ENCODE measurements around the gene HECTD4. TPM values are rescaled to one million over a fixed set of nuclear protein-coding genes. Genes with fewer than 3 reads are reported as not detected.
A peak's percentile ranks its signal among the peaks of the same experiment; 100 is the strongest.

The HECTD4 gene
- total and polyA plus RNA-seq, 4 experiments from 2014 or later = 0.75 to 61.3 (median 29.3) TPM

DNA sequence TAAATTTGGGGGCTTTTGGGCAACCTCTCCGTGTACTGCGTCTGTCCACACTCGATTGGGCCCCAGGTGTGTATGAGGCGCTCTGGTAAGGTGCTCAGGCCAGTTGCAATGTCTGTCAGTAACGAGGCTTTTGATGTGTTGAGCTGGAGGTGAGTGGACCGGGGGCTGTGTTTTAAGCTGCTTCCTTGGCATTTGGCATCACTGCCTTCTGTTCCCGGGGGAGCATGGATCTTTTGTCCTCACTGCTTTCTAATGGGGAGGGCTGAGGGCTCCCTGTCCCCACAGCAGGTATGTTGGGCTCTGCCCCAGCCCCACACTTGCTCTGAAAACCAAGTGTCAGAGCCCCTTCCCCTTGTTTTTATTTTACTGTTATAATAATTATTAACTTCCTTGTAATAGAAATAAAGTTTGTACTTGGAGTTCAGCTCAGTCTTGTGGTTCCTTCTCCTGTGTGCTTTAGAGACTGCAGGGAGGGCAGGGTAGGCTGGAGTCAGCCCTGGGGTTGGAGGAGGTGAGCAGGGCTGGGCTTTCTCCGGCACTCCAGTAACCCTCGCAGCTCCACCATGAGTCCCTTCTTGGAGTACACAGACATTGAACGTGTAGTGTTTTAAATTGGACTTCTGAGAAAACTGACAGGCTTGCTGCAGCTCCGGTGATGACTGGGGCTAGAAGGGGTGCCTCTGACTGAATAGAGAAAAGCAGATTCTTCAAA, 228.9 kb downstream of the HECTD4 start:
- Mint-ChIP-seq H3K27me3 (no peaks in the 10 kb centered on the region), H3K4me3 (no peak overlapping the region), H3K27ac (peak overlapping the region in 2 of 7 donors; percentile 9 to 19), H3K4me1 (peaks cover 12 to 31% (median 15%) of the 10 kb centered on the region in 4 donors), H3K9me3 (peaks cover 2 to 40% (median 29%) of the 10 kb centered on the region in 8 donors), H3K36me3 (peaks cover 74 to 81% of the 10 kb centered on the region in 2 donors)
- POLR2A ChIA-PET (ENCODE audit: partially characterized antibody) = interaction anchor here (0.9 to 1.4 kb wide), 3 partner anchors 17 to 45 kb away, joined by 3 to 5 read pairs (median 3); partner anchors contain the start of genes NAA25 and TRAFD1
- no peaks in the 10 kb centered on the region for H3K9me3 ChIP-seq (ENCODE audit: control insufficient read depth in 1 of 2, low read length in 2 of 2)
- no peak overlapping the region for H3K27ac ChIP-seq (ENCODE audit: low read depth, low read length)
- CTCF ChIA-PET (ENCODE audit: partially characterized antibody) = interaction anchor here (1.7 kb wide), 1 partner anchor 14 kb away, joined by 3 read pairs; no protein-coding TSS in a partner anchor
- H3K4me1 ChIP-seq (ENCODE audit: insufficient read depth, low read length) = peaks cover 6% of the 10 kb centered on the region
- no peak overlapping the region for H3K4me3 ChIP-seq (ENCODE audit: low read length in 2 of 2)
- intact Hi-C loops (cut with micrococcal nuclease) = no loop called here
- H3K27me3 ChIP-seq (ENCODE audit: insufficient read depth, low read length) = no peaks in the 10 kb centered on the region
- peaks cover 46% of the 10 kb centered on the region for H3K36me3 ChIP-seq (ENCODE audit: insufficient read depth, low read length)
- DNase-seq = no peak

DNA sequence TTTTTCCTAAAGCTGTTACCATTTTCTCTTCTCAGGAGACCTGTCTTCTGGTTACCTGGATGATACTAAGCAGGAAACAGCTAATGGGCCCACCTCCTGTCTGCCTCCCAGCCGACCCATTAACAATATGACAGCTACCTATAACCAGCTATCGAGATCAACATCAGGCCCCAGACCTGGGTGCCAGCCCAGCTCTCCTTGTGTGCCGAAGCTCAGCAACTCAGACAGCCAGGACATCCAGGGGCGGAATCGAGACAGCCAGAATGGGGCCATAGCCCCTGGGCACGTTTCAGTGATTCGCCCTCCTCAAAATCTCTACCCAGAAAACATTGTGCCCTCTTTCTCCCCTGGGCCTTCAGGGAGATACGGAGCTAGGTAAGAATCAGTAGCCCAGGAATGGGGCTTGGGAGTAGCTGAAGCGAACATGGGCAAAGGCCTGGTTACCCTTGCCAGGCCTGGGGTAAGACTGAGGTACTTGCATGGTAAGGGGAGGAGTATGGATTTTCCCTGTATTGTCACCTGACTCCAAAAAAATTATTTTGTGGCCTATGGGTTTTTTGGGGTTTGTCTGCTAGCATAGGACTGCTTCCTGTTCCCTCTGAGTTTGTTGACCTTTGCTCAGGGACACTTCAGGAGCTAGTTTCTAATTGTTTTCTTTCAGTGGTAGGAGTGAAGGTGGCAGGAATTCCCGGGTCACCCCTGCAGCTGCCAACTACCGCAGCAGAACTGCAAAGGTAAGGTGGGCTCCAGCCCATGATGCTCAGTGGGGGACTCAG, 230.3 kb downstream of the HECTD4 start:
- Histone ChIP-seq H3K9me3 (ENCODE audit: control insufficient read depth in 1 of 2, low read length in 2 of 2) (no peaks in the 10 kb centered on the region), H3K4me3 (ENCODE audit: low read length in 2 of 2) (no peak overlapping the region), H3K4me1 (ENCODE audit: insufficient read depth, low read length) (no peaks in the 10 kb centered on the region), H3K36me3 (ENCODE audit: insufficient read depth, low read length) (peaks cover 52% of the 10 kb centered on the region), H3K27ac (ENCODE audit: low read depth, low read length) (no peak overlapping the region), H3K27me3 (ENCODE audit: insufficient read depth, low read length) (no peaks in the 10 kb centered on the region)
- Mint-ChIP-seq H3K4me1 (peaks cover 2 to 17% (median 6%) of the 10 kb centered on the region in 4 donors), H3K36me3 (peaks cover 60 to 72% of the 10 kb centered on the region in 2 donors), H3K27ac (peak overlapping the region in 6 of 7 donors; percentile 10 to 82 (median 54)), H3K27me3 (no peaks in the 10 kb centered on the region), H3K4me3 (no peak overlapping the region), H3K9me3 (peaks cover 0 to 27% (median 16%) of the 10 kb centered on the region in 8 donors)
- CTCF ChIA-PET (ENCODE audit: partially characterized antibody) = no interaction called here
- intact Hi-C loops (cut with micrococcal nuclease) = no loop called here
- DNase-seq = no peak
- POLR2A ChIA-PET (ENCODE audit: partially characterized antibody) = interaction anchor here (1.3 to 1.4 kb wide), 2 partner anchors 26 to 44 kb away, joined by 3 to 5 read pairs; partner anchors contain the start of gene NAA25

- peaks cover 0 to 18% (median 5%) of the 10 kb centered on the region in 4 donors for H3K4me1 Mint-ChIP-seq
- CTCF ChIA-PET (ENCODE audit: partially characterized antibody) = no interaction called here
- H3K4me3 Mint-ChIP-seq = no peak overlapping the region
- H3K36me3 Mint-ChIP-seq = peaks cover 57 to 70% of the 10 kb centered on the region in 2 donors
- peak overlapping the region in 2 of 7 donors; percentile 31 to 70 for H3K27ac Mint-ChIP-seq
- Histone ChIP-seq H3K9me3 (ENCODE audit: control insufficient read depth in 1 of 2, low read length in 2 of 2) (no peaks in the 10 kb centered on the region), H3K27me3 (ENCODE audit: insufficient read depth, low read length) (no peaks in the 10 kb centered on the region), H3K4me1 (ENCODE audit: insufficient read depth, low read length) (no peaks in the 10 kb centered on the region), H3K4me3 (ENCODE audit: low read length in 2 of 2) (no peak overlapping the region), H3K36me3 (ENCODE audit: insufficient read depth, low read length) (peaks cover 67% of the 10 kb centered on the region), H3K27ac (ENCODE audit: low read depth, low read length) (no peak overlapping the region)
- no peak for DNase-seq
- peaks cover 0 to 7% (median 2%) of the 10 kb centered on the region in 8 donors for H3K9me3 Mint-ChIP-seq
- POLR2A ChIA-PET (ENCODE audit: partially characterized antibody) = no interaction called here
- H3K27me3 Mint-ChIP-seq = no peaks in the 10 kb centered on the region
- intact Hi-C loops (cut with micrococcal nuclease) = no loop called here
Observed at GRCh38 chr12:112149596-112149995, 232.6 kb downstream of the HECTD4 start.

- Mint-ChIP-seq H3K27me3 (no peaks in the 10 kb centered on the region), H3K27ac (peak overlapping the region in 2 of 7 donors; percentile 17 to 75), H3K4me3 (no peak overlapping the region), H3K9me3 (peaks cover 0 to 3% (median 0%) of the 10 kb centered on the region in 8 donors), H3K4me1 (peaks cover 0 to 12% (median 5%) of the 10 kb centered on the region in 4 donors), H3K36me3 (peaks cover 49 to 69% of the 10 kb centered on the region in 2 donors)
- intact Hi-C loops (cut with micrococcal nuclease) = no loop called here
- H3K27ac ChIP-seq (ENCODE audit: low read depth, low read length) = no peak overlapping the region
- no peak for DNase-seq
- no peaks in the 10 kb centered on the region for H3K27me3 ChIP-seq (ENCODE audit: insufficient read depth, low read length)
- H3K9me3 ChIP-seq (ENCODE audit: control insufficient read depth in 1 of 2, low read length in 2 of 2) = no peaks in the 10 kb centered on the region
- peaks cover 71% of the 10 kb centered on the region for H3K36me3 ChIP-seq (ENCODE audit: insufficient read depth, low read length)
- ChIA-PET POLR2A (ENCODE audit: partially characterized antibody) (interaction anchor here (1.1 to 2.0 kb wide), 2 partner anchors 10 to 23 kb away, joined by 3 to 6 read pairs; partner anchors contain the start of gene TRAFD1), CTCF (ENCODE audit: partially characterized antibody) (interaction anchor here (1.2 kb wide), 1 partner anchor 16 kb away, joined by 4 read pairs; no protein-coding TSS in a partner anchor)
- no peaks in the 10 kb centered on the region for H3K4me1 ChIP-seq (ENCODE audit: insufficient read depth, low read length)
- no peak overlapping the region for H3K4me3 ChIP-seq (ENCODE audit: low read length in 2 of 2)
Observed at GRCh38 chr12:112148031-112148513, 234.2 kb downstream of the HECTD4 start.

DNA sequence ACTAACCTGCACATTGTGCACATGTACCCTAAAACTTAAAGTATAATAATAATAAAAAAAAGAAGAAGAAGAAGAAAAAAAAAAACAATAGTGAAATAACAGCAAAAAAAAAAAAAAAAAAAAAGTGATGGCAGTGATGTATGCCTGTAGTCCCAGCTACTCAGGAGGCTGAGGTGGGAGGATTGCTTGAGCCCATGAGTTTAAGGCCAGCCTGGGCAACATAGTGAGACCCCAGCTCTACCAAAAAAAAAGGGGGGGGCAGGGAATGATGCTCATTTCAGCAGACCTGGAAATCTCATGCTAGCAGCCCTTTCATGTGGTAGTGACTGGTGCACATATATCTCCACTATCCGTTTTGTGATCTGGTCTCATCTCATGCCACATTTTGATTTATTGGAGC, 236.1 kb downstream of the HECTD4 start:
- CTCF ChIA-PET (ENCODE audit: partially characterized antibody) = no interaction called here

DNA sequence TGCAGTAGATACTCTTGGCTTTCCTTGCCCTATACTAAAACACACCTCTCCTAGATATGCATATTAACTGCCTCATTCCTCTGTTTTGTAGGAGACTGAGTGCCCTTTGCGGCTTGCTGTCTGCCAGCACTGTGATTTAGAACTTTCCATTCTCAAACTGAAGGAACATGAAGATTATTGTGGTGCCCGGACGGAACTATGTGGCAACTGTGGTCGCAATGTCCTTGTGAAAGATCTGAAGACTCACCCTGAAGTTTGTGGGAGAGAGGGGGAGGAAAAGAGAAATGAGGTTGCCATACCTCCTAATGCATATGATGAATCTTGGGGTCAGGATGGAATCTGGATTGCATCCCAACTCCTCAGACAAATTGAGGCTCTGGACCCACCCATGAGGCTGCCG, 241.5 kb downstream of the HECTD4 start:
- no peak for DNase-seq
- POLR2A ChIA-PET (ENCODE audit: partially characterized antibody) = interaction anchor here (1.5 kb wide), 1 partner anchor 8 kb away, joined by 3 read pairs; no protein-coding TSS in a partner anchor
- H3K27ac Mint-ChIP-seq = peak overlapping the region in 2 of 7 donors; percentile 7 to 44
- no peaks in the 10 kb centered on the region for H3K9me3 Mint-ChIP-seq
- intact Hi-C loops (cut with micrococcal nuclease) = no loop called here
- peaks cover 68% of the 10 kb centered on the region for H3K36me3 ChIP-seq (ENCODE audit: insufficient read depth, low read length)
- CTCF ChIA-PET (ENCODE audit: partially characterized antibody) = no interaction called here
- peaks cover 37 to 60% of the 10 kb centered on the region in 2 donors for H3K36me3 Mint-ChIP-seq
- peaks cover 0 to 7% (median 3%) of the 10 kb centered on the region in 4 donors for H3K4me1 Mint-ChIP-seq
- no peaks in the 10 kb centered on the region for H3K27me3 ChIP-seq (ENCODE audit: insufficient read depth, low read length)
- no peaks in the 10 kb centered on the region for H3K27me3 Mint-ChIP-seq
- no peak overlapping the region for H3K27ac ChIP-seq (ENCODE audit: low read depth, low read length)
- no peak overlapping the region for H3K4me3 ChIP-seq (ENCODE audit: low read length in 2 of 2)
- no peak overlapping the region for H3K4me3 Mint-ChIP-seq
- H3K4me1 ChIP-seq (ENCODE audit: insufficient read depth, low read length) = no peaks in the 10 kb centered on the region
- H3K9me3 ChIP-seq (ENCODE audit: control insufficient read depth in 1 of 2, low read length in 2 of 2) = no peaks in the 10 kb centered on the region

More for the DNA sequence above, 236.1 kb downstream of the HECTD4 start:
- Mint-ChIP-seq H3K4me1 (peaks cover 0 to 7% (median 5%) of the 10 kb centered on the region in 4 donors), H3K27ac (peak overlapping the region in 1 of 7 donors; percentile 72), H3K9me3 (peaks cover 0 to 2% (median 0%) of the 10 kb centered on the region in 8 donors), H3K4me3 (no peak overlapping the region), H3K27me3 (no peaks in the 10 kb centered on the region), H3K36me3 (peaks cover 43 to 69% of the 10 kb centered on the region in 2 donors)
- intact Hi-C loops (cut with micrococcal nuclease) = no loop called here
- Histone ChIP-seq H3K9me3 (ENCODE audit: control insufficient read depth in 1 of 2, low read length in 2 of 2) (no peaks in the 10 kb centered on the region), H3K4me1 (ENCODE audit: insufficient read depth, low read length) (no peaks in the 10 kb centered on the region), H3K4me3 (ENCODE audit: low read length in 2 of 2) (no peak overlapping the region), H3K36me3 (ENCODE audit: insufficient read depth, low read length) (peaks cover 64% of the 10 kb centered on the region), H3K27me3 (ENCODE audit: insufficient read depth, low read length) (no peaks in the 10 kb centered on the region), H3K27ac (ENCODE audit: low read depth, low read length) (no peak overlapping the region)
- DNase-seq = no peak
- POLR2A ChIA-PET (ENCODE audit: partially characterized antibody) = no interaction called here

DNA sequence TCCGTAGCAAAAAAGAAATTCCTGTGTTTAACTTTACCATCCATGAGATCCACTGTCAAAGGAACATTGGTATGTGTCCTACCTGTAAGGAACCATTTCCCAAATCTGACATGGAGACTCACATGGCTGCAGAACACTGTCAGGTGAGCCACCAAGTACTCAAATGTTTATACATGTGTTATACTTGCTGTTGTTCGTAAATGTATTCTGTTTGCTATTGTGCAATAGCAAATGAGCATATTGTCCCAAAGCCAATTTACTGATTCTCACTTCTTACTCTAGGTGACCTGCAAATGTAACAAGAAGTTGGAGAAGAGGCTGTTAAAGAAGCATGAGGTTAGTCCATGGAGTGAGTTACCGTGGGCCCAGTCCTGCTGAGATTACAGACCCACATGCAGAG, 247.5 kb downstream of the HECTD4 start:
- no peaks in the 10 kb centered on the region for H3K27me3 Mint-ChIP-seq
- no peak overlapping the region for H3K27ac Mint-ChIP-seq
- H3K36me3 Mint-ChIP-seq = peaks cover 0 to 29% of the 10 kb centered on the region in 2 donors
- H3K4me3 ChIP-seq (ENCODE audit: low read length in 2 of 2) = no peak overlapping the region
- no peaks in the 10 kb centered on the region for H3K9me3 ChIP-seq (ENCODE audit: control insufficient read depth in 1 of 2, low read length in 2 of 2)
- no peak overlapping the region for H3K4me3 Mint-ChIP-seq
- intact Hi-C loops (cut with micrococcal nuclease) = loop anchor here (5.0 kb wide), 1 partner anchor 37 kb away; no protein-coding TSS in a partner anchor
- POLR2A ChIA-PET (ENCODE audit: partially characterized antibody) = no interaction called here
- peaks cover 15 to 36% (median 27%) of the 10 kb centered on the region in 4 donors for H3K4me1 Mint-ChIP-seq
- no peak overlapping the region for H3K27ac ChIP-seq (ENCODE audit: low read depth, low read length)
- H3K27me3 ChIP-seq (ENCODE audit: insufficient read depth, low read length) = no peaks in the 10 kb centered on the region
- no peaks in the 10 kb centered on the region for H3K9me3 Mint-ChIP-seq
- CTCF ChIA-PET (ENCODE audit: partially characterized antibody) = no interaction called here
- peaks cover 39% of the 10 kb centered on the region for H3K4me1 ChIP-seq (ENCODE audit: insufficient read depth, low read length)
- H3K36me3 ChIP-seq (ENCODE audit: insufficient read depth, low read length) = peaks cover 45% of the 10 kb centered on the region
- DNase-seq = no peak

All from CD4-positive, alpha-beta memory T cell (primary cell).